Measurements from ENCODE around the gene ANKRD23.
A peak's percentile ranks its signal among the peaks of the same experiment; 100 is the strongest.
"Not testable (repeated sequence)": the region's sequence is repeated elsewhere in the genome, so short reads cannot be mapped to it uniquely, and the experiment has no call there.

ANKRD23 gene

DNA sequence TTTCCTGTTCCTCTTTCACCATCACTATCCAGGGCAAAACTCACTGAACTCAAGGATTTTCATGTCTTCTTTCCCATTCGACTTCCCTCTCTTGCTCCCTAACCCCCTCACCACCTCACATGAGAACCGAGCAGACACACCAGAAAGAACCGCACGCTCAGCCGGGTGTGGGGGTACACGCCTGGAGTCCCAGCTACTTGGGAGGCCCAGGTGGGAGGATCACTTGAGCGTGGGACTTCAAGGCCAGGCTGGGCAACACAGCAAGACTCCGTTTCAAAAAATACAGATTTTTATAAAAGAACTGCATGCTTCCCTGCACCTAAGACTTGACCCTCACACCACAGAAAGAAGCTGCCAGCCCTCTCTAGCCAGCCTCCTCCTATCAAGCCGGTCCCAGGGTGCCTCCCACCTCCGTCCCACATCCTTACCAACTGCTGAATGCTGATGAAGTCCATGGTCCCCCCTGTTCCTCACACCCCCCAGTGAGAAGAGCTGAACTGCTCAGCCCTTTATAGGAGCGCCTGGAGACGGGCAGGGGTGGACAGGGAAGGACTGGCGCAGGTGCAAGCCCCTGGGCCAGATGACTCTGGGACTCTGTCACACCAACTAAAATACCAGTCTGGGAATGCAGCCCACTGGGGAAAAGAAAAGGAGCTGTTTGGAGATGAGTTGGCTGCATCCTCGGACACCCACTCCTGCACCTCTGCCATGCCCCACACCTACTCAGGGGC, at the start of gene ANKRD23:
TSS of gene ANKRD23 (minus strand) at position 484 of the 731 bp plus-strand sequence. CDS start at position 455, 29 bp downstream.
- no peak for DNase-seq

DNA sequence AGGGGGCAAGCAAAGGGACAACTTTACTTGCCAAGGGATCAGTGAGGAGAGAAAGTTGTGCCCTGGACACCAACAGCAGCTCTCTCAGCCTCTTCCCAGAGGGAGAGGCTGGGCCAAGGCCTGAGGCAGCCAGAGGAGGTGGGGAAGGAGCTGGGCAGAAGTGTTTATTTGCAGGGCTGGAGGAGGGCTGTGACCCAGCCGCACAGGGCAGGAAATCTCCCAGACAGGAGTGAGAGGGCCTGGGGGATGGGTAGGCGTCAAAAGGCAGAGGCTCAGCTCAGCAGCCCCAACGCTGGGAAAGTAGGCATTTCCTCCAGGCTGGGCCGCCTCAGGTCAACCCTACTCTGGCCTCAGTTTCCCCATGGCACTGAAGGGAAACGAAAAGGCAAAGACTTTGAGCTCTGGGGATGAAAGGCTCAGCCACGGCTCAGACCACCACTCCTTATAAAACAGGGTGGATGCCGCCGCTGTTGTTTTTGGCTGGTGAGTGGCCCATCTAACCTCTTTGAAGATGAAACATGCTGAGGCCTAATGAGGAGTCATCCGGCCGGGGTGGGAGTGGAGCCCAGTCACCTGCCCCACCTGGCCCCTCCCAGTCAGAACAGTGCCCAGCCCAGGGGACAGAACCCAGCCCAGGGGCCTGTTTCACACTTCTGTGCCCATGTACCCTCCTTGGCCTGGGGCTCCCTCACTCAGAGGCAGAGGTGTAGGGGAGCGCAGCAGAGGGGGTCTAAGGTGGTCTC, 47.9 kb upstream of the ANKRD23 start:
- peak in 1 of 2 donors; percentile 35 for DNase-seq

DNA sequence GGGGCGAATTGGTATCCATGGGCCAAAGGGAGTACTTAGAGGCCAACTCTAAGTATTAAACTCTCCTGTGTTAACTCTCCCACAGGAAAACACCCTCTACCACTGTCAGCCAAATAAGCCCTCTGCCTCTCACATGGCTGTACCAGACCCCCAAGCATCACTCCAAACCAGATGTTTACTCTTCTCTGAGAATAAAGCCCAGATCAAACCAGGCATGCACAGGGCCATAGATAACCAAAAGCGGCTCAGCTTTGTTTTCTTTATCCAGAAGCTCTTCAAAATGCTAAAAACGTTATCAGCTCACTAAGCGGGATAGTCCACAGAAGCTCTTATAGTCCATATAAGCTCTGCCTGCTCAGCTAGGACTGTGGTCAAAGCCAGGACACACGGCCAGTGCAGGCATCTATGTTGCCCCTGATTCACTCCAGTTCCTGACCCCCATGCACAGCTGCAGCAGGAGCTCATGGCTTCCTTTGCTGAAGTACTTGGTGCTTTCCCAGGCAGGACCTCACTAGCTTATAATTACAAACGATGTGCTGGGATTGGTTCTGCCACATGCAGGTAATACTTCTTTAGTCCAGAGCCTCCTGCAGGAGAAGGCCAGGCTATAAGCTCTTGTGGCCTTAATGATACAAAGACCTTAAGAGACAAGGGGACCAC, 47.0 kb upstream of the ANKRD23 start:
- DNase-seq, result no peak

DNA sequence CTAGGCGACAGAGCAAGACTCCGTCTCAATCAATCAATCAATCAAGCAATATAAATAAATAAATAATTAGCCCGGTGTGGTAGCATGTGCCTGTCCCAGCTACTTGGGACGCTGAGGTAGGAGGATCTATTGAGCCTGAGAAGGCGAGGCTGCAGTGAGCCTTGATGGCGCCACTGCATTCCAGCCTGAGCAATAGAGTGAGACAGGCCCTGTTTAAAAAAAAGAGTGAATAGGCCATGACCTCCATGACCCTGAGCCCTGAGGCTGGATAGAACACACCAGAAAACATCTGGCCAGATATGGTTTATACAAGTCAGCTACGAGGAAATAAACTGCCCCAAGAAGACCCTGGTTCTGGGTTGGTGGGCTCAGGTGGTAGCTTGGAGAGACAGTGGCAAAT, 46.4 kb upstream of the ANKRD23 start:
- DNase-seq, result no peak

DNA sequence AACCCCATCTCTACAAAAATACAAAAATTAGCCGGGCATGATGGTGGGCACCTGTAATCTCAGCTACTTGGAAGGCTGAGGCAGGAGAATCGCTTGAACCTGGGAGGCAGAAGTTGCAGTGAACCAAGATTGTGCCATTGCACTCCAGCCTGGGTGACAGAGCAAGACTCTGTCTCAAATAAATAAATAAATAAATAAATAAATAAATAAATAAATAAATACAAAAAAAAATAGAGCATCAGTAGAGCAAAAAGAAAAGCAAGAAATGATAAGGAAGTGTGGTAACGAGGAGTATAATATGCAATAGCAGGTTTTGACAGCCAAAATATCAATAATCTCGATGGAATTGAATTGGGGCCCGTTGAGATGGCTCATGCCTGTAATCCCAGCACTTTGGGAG, 45.7 kb upstream of the ANKRD23 start:
- not testable (repeated sequence) for DNase-seq

DNA sequence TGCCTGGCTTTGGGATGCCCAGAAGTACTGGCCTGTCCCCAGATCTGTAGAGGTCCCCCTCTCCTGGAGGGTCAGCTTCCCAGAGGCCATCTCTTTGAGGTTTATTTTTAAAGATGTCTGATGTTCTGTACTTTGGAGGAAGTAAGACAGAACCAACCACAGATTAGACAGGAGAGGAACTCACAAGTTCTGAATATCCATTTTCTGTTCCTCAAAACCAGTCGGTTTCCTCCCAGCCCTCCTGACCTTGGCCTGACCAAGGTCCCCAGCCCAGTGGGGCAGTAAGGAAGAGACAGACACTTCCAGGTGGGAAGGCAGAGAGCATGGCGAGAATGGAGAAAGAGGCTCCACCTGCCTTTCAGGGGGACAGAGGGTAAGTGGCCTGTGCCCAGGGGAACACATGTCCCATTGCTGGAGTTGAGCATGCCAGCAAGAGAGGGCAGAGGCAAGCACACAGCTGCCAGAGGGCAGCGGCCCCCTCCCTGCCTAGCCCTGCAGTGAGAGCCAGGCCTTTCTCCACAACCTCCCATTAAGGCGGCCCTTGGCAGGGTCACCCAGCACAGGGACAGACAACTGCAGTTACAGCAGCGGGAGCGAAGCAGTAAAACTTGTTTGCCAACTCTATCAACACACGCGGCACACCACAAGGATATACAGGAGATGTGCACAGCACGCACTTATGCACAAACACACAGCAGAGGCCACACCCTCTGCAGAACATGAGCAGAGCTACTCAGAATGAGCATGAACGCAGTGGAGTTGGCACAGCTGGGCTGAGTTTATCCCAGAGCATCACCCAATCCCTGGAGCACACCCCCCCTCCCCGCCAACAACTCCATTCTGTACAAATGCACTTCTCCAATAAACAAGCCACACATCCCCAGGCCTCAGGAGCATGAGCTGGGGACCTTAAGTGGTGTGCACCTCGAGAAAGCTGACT, 44.5 kb upstream of the ANKRD23 start:
- DNase-seq, result peak; percentile 66 to 71

DNA sequence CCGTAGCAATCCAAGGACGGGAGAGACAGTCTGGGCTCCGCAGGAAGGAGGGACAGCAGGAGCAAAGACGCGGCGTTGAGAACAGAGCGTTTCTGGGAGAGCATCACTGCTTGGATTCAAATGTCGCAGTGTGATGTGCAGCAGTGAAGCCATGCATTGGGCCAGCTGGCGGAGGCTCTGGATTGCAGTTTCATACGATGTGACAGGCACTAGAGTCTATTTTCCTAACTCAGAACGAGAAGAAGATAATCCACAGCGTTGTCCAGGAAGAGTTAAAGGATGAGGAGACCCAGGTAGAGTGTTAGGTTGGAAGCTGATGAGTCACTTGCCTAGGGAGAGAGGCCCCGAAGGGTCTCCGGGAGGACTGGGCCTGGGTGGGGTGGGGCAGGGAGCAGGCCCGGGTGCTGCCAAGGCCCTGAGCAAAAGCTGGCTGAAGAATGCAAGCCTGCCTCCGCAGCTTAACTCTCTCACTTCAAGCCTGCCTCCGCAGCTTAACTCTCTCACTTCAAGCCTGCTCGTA, 43.7 kb upstream of the ANKRD23 start:
- DNase-seq, result peak; percentile 54 to 64

DNA sequence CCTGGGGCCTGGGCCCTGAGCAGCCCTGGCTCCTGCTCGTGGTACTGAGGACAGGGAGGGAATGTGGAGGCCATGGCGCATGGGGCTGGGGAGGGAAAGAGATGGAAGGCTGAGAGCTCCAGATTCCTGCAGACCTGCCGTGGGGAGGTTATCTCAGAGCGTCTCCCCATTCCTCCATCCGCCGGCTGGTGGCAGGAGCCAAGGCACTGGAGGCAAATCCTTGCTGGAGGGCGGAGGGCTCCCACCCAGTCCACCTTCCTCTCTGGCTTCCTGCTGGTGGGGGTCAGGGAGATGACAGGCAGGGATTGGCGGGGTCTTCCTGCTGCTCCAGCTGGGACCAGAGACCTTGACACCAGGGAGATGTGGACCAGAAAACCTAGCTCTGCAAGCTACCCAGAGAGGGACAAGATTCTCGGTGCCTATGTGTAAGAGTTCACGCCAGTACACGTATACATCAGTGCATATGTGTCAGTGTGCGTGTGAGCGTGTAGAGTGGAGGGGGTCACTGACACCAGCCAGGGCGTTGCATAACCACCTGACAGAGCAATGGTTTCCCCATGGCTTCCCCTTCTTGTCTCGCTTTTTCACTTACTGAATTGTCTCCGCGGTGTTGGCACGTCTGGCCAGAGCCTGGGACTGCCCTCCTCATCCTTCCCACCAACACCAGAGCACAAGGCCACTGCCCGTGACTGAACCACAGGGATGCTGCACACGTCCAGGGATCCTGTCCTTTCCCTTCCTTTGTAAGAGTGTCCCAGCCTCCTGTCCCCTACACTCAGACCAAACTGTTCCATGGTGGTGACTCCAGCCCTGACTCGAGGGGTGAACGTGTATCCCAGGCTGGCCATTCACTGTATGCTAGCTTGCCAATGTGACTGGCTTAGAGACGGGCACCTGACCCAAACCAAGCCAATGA, 41.9 kb upstream of the ANKRD23 start:
- no peak for DNase-seq

DNA sequence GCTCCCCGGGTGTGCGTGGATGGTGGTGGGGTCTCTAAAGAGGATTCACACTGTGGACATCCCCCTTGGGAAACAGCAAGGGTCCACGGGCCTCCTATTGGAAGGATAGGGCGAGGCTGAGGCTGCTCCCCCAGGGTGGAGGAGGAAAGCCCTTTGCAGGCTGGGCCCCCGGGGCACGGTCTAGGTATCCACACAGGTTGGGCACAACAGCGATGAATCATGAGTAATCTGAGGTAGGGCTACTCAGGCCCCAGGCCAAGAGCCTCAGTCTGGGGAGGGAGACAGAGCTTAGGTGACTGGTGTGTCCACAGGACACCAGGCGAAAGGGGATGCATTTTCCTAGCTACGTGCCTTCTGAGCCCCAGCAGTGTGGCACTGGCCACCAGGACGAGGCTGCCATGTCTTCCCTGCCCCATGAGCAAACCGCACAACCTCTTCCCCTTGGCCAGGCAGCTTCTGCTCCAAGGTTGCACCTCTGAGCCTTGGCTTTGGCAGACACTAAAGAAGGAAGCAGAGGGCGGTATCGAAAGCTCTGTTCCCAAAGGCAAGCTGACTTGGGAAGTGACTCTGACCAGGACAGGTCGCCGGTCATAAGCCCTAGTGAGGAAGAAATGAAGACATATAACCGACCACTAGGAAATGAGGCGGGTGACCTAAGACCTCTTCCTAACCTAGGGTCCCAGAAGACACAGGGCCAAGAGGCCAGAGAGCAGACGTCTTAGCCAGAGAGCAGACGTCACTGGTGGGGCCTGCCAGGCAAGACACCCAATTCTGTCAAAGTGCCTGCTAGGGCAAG, 40.7 kb upstream of the ANKRD23 start:
- DNase-seq, result no peak

DNA sequence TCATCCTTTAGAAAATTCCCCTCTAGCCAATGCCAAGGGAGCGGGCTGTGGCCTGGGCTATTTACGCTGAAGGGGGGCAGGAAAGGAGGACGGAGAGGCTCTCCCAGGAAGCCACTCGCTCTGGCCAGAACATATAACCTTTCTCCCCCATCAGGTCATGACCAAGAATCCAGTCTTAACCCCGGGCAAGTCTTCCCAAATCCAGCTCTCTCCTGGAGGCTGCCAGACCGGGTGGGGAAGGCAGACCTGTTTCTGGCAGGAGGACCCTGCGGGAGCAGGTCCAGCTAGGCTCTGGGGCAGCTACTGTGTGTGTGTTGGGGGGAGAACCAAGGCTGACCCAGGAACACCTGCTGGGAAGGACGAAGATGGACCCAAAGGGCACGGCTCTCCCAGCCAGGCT, 39.5 kb upstream of the ANKRD23 start:
- DNase-seq, result no peak

DNA sequence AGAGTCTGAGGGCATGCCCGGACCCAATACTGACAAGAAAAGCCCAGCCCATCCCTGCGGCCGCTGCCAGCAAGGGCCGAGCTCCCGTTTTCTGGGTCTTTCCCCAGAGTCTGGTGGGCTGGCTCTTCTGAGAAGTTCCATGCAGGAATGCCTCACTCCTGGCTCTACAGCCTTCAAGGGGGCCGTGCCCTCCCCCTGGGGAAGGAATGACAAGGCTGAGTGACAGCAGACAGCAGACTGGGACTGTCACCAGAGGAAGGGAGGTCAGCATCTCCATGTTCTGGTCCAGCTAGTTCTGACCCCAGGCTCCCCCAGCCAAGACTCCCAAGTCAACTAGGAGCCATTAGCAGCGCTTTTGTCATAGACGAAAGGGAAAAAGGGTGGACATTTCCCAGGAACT, 39.1 kb upstream of the ANKRD23 start:
- no peak for DNase-seq

DNA sequence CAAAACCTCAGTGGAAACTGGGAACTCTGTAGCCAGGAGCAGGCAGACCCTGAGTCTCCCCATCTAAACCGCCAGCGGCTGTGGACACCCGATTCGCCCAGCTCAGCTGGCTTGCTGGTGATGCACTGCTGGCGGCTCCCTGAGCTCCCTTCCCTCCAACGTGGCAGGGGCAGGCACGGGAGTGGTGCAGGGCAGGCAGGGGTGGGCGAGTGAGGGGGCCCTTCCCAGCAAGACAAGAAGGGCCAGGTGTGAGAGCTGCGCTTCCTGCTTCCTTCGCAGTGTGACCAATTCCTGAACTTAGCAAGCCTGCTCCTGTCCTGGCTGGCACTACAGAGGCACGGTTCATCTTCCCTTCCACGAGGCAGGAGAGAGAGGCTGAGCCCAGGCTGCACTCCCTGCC, 38.4 kb upstream of the ANKRD23 start:
- DNase-seq, result no peak

DNA sequence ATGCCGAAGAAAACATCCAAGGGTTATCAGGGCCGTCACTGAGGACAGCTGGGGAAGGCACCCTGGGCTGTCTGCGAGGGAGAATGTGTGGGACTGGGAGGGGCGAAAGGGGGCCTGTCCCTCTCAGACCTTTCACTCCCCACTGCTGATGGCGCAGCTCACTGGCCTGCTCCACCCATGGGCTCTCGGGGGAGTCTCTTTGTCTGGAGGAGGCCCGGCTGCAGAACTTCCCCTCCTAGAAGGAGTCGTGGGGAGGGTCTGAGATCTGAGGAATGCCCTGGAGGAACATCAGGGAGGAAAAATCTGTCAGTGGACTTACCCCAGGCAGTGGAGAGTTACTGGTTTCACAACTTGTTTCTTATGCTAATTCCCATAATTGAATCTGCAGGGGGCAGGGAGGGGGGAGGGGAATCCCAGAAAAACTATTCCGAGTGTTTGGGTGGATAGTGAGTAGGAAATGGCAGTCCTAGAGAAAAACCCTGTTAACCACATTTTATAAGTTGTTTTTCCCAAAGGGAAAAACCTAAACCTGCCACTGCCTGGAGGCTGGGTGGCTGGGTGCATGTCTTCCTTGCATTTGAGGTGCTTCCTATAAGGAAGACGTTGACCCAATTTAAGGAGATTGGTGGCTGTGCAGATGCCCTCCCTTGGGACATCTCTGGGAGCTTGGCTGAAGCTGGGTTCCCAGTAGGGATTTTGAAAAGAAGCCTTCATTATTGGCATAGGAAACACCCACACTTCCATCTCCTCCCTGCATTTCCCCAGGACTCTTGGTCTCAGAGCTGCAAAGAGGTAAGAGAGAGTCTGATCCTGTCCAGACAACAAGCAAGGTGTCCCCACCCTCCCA, 37.8 kb upstream of the ANKRD23 start:
- no peak for DNase-seq

DNA sequence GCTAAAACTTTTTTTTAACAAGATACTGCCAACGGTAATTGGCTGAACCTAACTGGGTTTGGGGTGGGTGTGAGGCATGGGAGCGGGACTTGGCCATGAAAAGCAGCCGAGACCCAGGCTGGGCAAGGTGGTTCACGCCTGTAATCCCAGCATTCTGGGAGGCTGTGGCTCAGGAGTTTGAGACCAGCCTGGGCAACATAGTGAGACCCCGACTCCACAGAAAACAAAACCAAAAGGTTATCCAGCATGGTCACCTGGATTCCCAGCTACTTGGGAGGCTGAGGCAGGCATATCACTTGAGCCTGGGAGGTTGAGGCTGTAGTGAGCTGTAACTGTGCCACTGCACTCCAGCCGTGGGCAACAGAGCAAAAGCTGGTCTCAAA, 37.1 kb upstream of the ANKRD23 start:
- no peak for DNase-seq

DNA sequence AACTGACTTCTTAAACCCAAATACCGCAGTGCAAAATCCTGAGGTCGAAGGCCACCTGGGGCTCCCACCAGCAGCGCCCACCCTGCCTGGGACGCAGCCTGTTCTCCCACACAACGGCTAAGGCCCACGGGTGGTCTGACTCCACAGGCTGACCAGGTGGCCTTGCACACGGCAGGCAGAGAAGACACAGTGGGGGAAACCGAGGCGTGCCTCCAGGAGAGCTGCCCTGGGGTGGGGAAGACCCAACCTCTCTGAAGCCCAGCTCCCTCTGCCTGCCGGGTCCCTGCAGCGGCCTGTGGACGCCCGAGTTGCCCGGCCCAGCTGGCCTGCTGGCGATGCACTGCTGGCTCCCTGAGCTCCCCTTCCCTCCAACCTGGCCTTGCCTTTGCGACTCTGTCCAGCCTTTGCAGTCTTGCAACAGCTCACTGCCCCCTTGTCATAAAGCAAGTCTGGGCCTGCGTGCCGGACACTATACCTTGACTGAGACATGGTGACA, 35.8 kb upstream of the ANKRD23 start:
- no peak for DNase-seq

DNA sequence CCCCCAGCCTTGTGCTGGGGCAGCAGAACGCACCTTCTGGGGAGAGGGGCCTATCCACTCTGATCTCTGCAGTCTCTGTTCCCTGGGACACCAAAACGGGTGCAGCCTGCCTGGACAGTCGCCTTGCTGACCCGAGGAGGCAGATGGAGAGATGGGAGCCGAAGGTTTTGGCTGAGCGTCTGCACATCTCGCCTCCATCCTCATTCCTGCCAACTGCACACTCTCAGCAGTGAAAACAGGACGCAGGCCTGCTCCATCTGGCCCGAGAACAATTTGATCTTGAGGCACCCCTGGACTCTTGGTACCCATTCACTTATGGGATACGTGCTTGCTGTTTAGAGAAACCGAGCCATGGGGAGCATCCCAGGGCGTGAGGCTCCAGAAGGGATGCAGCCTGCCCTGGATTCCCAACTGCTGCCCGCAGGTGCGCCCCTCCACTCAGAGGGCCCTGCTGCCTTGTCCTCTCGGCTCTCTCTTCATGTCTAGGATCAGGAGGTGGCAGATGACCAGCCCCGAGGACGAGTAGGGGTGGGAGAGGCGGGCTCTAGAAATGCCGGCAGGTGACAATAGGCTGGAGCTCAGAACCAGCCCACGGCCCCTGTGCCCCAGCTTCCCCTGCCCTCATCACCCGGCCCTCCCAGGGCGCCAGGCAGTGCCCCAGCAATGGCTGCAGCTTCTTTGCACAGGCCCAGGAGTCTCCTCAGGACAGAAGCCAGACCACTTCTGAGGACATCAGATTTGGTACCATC, 35.1 kb upstream of the ANKRD23 start:
- DNase-seq, result no peak

DNA sequence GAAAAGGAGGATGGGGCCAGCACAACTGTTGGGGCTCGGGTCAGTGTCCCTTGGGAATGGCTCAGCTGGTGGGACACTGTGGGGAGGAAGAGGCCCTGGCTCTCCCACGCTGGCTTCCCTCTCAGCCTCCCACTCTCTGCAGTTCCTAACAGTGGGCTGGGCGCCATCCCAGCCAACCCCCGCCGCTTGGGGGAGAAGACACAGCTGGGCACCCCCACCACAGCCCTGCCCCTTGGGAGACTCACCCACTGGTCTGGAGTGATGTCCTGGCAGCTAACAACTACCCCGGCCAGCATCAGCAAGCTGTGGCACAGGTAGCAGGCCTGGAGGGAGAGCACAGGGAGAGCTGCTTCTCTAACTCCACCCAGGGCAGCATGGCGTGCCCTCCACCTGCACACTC, 34.4 kb upstream of the ANKRD23 start:
- DNase-seq, result no peak

DNA sequence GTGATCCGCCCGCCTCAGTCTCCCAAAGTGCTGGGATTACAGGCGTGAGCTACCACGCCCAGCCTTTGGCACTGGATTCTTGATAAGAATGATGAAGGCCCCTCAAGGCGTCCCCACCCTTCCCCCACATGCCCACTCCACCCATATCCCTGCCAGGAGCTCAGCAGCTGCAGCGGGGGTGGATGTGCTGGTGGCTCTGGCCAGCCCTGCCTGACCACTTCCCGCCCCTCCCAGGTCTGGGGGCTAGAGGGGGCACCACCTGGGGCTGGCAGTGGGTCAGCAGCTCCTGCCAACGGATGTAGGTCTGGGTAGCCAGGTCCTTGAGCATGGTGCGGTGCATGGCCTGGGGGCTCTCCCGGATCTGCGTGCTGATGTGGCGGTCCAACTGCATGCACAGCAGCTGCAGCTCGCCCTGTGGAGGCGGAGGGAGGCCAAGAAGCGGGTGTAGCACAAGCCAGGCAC, 33.8 kb upstream of the ANKRD23 start:
- DNase-seq, result no peak
